ENCODE measurements around the gene ARSK.

ARSK gene

DNA sequence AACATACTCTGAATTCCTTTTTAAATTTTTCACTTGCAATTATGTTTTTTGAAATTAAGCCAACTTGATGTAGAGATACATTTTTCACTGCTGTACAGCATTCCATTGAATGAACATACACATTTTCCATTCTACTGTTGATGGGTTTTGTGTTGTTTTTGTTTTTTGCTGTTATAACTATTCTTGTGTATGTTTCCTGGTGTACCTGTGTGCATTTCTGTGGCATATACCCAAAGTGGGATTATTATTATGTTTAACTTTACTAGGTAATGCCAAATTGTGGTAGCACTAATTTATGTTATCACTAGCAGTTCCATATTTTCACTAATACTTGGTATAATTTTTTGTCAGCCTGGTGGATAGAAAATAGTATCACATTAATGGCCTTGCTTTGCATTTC, 94.4 kb downstream of the ARSK start:
- DNase-seq, result no peak

DNA sequence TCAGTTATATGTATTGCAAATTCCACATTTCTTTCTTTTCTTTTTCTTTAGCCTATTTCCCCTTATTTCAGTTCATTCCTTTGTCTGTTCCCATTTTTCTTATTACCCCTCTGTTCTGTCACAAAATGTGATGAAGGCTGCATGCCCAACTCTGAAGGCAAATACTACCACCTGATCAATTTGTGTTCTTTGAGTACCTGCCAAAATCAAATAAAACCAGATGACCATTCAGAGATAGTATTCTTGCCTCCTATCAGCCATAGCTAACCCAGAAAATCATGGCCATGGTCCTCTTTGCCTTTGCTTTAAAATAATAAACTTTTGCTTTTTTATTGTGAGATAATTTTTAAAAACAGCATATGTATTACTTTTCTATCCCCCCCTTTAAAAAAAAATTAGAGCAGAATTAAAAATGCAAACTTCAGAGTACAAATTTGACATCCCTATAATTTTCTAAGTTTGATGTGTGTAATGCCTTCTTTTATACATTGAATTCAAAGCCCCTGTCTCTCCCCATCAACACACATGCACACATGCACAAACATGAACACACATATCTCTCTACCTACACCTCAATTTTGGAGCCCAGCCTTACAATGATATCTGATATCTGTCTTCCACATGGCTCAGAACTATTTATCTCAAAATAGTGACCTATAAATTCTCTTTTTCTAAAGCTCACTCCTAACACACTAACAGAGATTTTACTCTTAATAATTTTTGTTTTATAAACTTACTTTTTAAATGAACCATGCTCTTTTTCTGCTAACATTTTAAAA, 95.1 kb downstream of the ARSK start:
- DNase-seq, result no peak

DNA sequence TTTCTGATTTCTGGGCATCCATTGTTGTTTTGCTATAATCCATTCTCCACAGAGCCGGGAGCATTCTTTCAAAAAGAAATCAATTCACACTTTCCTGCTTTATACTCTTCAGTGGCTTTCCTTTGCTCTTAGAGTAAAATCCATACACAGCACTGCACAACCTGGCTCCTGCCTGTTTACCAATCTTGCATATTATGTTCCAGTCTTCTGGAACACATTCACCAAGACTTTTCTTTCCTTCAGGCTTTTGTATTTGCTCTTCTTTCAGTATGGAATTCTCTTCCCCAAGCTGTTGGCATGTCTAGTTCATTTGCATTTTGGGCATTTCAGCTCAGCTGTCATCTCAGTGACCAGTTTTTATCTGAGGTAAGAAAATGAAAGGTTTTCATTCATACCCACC, 97.9 kb downstream of the ARSK start:
- DNase-seq, result no peak

DNA sequence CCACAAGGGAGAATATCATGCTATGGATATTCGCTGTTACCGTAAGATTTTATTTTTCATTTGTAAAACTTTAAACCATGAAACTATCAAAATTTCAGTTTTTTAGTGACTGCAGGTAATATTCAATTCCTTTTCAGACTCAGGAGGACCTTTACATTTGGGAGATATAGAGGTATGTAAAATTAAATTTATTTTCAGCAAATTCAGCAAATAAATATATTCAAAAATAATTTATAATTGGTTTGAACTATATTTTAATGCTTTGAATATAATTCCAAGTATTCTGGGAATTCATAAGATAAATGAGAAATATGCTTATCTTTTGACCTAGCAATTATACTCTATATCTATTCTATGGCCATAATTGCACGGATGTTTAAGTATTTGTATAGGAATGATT, 99.3 kb downstream of the ARSK start:
- DNase-seq, result no peak

All from C1 segment of cervical spinal cord (tissue), 14 donors.